DMS79 (cell line): ENCODE results near the gene TRMT11.

Experiments
- DNase-seq: peaks from one replicate; lab custom pipeline; 2025; lab: John Stamatoyannopoulos, UW

TRMT11 gene

GRCh38 chr6:126076992-126077664 is 90.8 kb downstream of the TRMT11 start:
- DNase-seq: no peak

- no peak for DNase-seq
Observed at GRCh38 chr6:126077810-126078776, 91.8 kb downstream of the TRMT11 start.

GRCh38 chr6:126083875-126084274 is 97.5 kb downstream of the TRMT11 start:
- DNase-seq: no peak

- DNase-seq: no peak
Observed at GRCh38 chr6:126086560-126086959, 100.2 kb downstream of the TRMT11 start.
